ENCODE measurements around the gene SSUH2. TPM values are rescaled to one million over a fixed set of nuclear protein-coding genes. Genes with fewer than 3 reads are reported as not detected.

The SSUH2 gene
- total RNA-seq, 2 donors from 2014 or later = 5.3 to 7.9 TPM

DNA sequence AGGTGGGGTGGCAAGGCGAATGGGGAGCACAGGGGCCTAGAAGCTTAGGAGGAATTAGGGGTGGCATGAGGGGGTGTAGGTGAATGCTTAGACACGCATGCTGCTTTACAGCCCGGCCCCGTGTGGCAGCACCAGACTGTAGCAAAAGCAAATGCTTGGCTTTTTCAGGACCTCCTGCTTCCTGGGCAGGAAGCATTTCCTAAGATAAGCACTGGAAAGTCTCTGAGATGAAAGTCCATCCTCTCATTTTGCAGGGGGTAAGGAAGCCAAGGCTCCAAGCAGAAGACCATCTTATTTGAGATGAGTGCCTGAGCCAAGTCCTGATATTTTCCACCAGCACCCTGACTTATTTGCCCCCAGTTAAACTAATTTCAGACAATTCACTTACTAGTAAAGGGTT lies 12.9 kb downstream of the SSUH2 start:
- Histone ChIP-seq H3K4me1 (ENCODE audit: control insufficient read depth, insufficient read depth, low read length) (peaks cover 5% of the 10 kb centered on the region), H3K36me3 (ENCODE audit: control insufficient read depth, insufficient read depth, low read length) (peaks cover 19% of the 10 kb centered on the region), H3K9ac (ENCODE audit: extremely low read depth, low read length, poor library complexity, severe bottlenecking) (no peak overlapping the region), H3K4me3 (ENCODE audit: low read length) (no peak overlapping the region), H3K9me3 (ENCODE audit: control insufficient read depth, low read length) (peaks cover 7% of the 10 kb centered on the region), H3K27ac (ENCODE audit: low read depth, low read length) (no peak overlapping the region), H3K27me3 (ENCODE audit: control insufficient read depth, insufficient read depth, low read length, poor library complexity, severe bottlenecking) (no peaks in the 10 kb centered on the region)
- Mint-ChIP-seq H3K36me3 (ENCODE audit: low read depth) (peaks cover 12% of the 10 kb centered on the region), H3K27me3 (ENCODE audit: insufficient read depth) (no peaks in the 10 kb centered on the region), H3K4me1 (peaks cover 16% of the 10 kb centered on the region), H3K9me3 (peaks cover 3% of the 10 kb centered on the region), H3K4me3 (no peak overlapping the region), H3K27ac (no peak overlapping the region)
- TF ChIP-seq, protein P1, sequence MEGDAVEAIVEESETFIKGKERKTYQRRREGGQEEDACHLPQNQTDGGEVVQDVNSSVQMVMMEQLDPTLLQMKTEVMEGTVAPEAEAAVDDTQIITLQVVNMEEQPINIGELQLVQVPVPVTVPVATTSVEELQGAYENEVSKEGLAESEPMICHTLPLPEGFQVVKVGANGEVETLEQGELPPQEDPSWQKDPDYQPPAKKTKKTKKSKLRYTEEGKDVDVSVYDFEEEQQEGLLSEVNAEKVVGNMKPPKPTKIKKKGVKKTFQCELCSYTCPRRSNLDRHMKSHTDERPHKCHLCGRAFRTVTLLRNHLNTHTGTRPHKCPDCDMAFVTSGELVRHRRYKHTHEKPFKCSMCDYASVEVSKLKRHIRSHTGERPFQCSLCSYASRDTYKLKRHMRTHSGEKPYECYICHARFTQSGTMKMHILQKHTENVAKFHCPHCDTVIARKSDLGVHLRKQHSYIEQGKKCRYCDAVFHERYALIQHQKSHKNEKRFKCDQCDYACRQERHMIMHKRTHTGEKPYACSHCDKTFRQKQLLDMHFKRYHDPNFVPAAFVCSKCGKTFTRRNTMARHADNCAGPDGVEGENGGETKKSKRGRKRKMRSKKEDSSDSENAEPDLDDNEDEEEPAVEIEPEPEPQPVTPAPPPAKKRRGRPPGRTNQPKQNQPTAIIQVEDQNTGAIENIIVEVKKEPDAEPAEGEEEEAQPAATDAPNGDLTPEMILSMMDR (conservative IDR thresholded peaks at IDR 0.05) = no peak
- DNase-seq = no peak
- WGBS, 2 experiments (ENCODE audit: insufficient coverage in 1 of 2, insufficient read length in 1 of 2) = 82 to 86% methylated on average over 4 of the region's 4 CpGs

GRCh38 chr3:8629151-8630021 lies 15.2 kb downstream of the SSUH2 start:
- Histone ChIP-seq H3K4me3 (ENCODE audit: low read length) (no peak overlapping the region), H3K27me3 (ENCODE audit: control insufficient read depth, insufficient read depth, low read length, poor library complexity, severe bottlenecking) (no peaks in the 10 kb centered on the region), H3K4me1 (ENCODE audit: control insufficient read depth, insufficient read depth, low read length) (peaks cover 5% of the 10 kb centered on the region), H3K27ac (ENCODE audit: low read depth, low read length) (no peak overlapping the region), H3K36me3 (ENCODE audit: control insufficient read depth, insufficient read depth, low read length) (peaks cover 19% of the 10 kb centered on the region), H3K9me3 (ENCODE audit: control insufficient read depth, low read length) (no peaks in the 10 kb centered on the region), H3K9ac (ENCODE audit: extremely low read depth, low read length, poor library complexity, severe bottlenecking) (no peak overlapping the region)
- TF ChIP-seq, protein P1 (conservative IDR thresholded peaks at IDR 0.05) = no peak
- WGBS, 2 experiments (ENCODE audit: insufficient coverage in 1 of 2, insufficient read length in 1 of 2) = 90 to 93% methylated on average over 4 to 16 of the region's 16 CpGs
- DNase-seq = no peak
- Mint-ChIP-seq H3K27me3 (ENCODE audit: insufficient read depth) (no peaks in the 10 kb centered on the region), H3K36me3 (ENCODE audit: low read depth) (peaks cover 16% of the 10 kb centered on the region), H3K4me3 (no peak overlapping the region), H3K27ac (no peak overlapping the region), H3K9me3 (no peaks in the 10 kb centered on the region), H3K4me1 (peaks cover 12% of the 10 kb centered on the region)

DNA sequence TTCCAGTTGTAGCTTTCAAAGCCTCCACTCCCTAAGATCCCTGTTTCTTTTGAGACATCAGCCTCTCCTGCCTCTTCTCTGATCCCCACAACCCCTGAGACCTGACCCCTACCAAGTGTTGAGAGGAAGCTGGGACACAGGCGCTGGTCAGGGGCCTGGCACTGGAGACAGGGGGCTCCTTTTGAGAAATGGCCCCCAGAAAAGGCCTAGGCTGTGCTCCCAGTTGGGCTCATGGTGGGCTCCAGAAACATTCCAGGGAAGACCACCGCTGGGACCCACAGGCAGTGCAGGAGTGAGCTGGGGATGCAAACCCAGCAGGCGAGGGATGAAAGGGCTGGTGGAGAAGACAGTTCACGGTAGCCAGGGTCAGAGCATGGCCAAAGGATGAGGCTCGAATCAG lies 16.6 kb downstream of the SSUH2 start:
- Histone ChIP-seq H3K27ac (ENCODE audit: low read depth, low read length) (no peak overlapping the region), H3K4me1 (ENCODE audit: control insufficient read depth, insufficient read depth, low read length) (peaks cover 8% of the 10 kb centered on the region), H3K4me3 (ENCODE audit: low read length) (no peak overlapping the region), H3K27me3 (ENCODE audit: control insufficient read depth, insufficient read depth, low read length, poor library complexity, severe bottlenecking) (no peaks in the 10 kb centered on the region), H3K9ac (ENCODE audit: extremely low read depth, low read length, poor library complexity, severe bottlenecking) (no peak overlapping the region), H3K36me3 (ENCODE audit: control insufficient read depth, insufficient read depth, low read length) (peaks cover 19% of the 10 kb centered on the region), H3K9me3 (ENCODE audit: control insufficient read depth, low read length) (no peaks in the 10 kb centered on the region)
- DNase-seq = no peak
- Mint-ChIP-seq H3K4me1 (peaks cover 17% of the 10 kb centered on the region), H3K36me3 (ENCODE audit: low read depth) (peaks cover 16% of the 10 kb centered on the region), H3K4me3 (no peak overlapping the region), H3K9me3 (no peaks in the 10 kb centered on the region), H3K27ac (no peak overlapping the region), H3K27me3 (ENCODE audit: insufficient read depth) (no peaks in the 10 kb centered on the region)
- TF ChIP-seq, protein P1 (conservative IDR thresholded peaks at IDR 0.05) = no peak
- 96 to 100% methylated on average over 4 to 5 of the region's 5 CpGs for WGBS, 2 experiments (ENCODE audit: insufficient coverage in 1 of 2, insufficient read length in 1 of 2)

Data from endodermal cell (in vitro differentiated cells).